ENCODE measurements around the gene CHN2. TPM values are rescaled to one million over a fixed set of nuclear protein-coding genes. Genes with fewer than 3 reads are reported as not detected.
A peak's percentile ranks its signal among the peaks of the same experiment; 100 is the strongest.

CHN2 gene
- total and polyA plus RNA-seq, 8 donors, result 8.2 to 32.9 (median 24.0) TPM

DNA sequence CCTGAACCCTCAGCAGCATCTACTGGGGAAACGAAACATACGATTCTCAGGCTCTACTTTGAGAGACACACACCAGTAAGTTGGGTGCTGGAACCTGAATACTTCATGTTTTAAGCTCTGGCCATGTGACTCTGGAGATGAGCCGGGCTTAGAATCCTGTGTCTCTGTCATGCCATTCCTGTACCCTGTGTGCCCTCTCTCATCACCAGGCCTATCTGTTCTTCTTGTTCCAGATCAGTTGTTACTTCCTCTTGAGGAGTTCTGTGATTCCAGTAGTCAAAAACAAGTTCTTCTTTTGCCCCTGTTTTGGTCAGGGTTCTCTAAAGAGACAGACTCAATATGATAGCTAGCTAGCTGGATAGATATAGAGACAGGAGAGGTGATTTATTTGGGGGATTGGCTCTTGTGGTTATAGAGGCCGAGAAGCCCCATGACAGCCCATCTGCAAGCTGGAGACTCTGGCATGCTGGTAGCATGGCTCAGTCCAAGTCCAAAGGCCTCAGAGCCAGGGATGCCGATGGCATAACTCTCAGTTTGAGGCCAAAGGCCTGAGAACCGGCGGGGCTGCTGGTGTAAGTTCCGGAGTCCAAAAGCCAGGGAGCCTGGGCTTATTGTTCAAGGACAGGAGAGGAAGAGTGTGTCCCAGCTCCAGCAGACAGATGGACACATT, 54.3 kb downstream of the CHN2 start:
- no peaks in the 10 kb centered on the region for H3K9me3 ChIP-seq
- DNase-seq, result peak; percentile 53 to 71 (median 56)
- H3K27me3 ChIP-seq, result no peaks in the 10 kb centered on the region
- intact Hi-C loops (cut with DNase I), result no loop called here
- no peak for FAIRE-seq
- H3K36me3 ChIP-seq, result no peaks in the 10 kb centered on the region
- WGBS, 2 donors, result 59% methylated on average over 8 of the region's 8 CpGs
- peak; percentile 71 to 84 (median 78) for ATAC-seq
- no peak overlapping the region for H3K4me3 ChIP-seq
- H3K27ac ChIP-seq, result peak overlapping the region in 2 of 4 donors; percentile 9 to 18
- peaks cover 5 to 18% (median 10%) of the 10 kb centered on the region in 3 donors for H3K4me1 ChIP-seq
- TF ChIP-seq, protein P1, sequence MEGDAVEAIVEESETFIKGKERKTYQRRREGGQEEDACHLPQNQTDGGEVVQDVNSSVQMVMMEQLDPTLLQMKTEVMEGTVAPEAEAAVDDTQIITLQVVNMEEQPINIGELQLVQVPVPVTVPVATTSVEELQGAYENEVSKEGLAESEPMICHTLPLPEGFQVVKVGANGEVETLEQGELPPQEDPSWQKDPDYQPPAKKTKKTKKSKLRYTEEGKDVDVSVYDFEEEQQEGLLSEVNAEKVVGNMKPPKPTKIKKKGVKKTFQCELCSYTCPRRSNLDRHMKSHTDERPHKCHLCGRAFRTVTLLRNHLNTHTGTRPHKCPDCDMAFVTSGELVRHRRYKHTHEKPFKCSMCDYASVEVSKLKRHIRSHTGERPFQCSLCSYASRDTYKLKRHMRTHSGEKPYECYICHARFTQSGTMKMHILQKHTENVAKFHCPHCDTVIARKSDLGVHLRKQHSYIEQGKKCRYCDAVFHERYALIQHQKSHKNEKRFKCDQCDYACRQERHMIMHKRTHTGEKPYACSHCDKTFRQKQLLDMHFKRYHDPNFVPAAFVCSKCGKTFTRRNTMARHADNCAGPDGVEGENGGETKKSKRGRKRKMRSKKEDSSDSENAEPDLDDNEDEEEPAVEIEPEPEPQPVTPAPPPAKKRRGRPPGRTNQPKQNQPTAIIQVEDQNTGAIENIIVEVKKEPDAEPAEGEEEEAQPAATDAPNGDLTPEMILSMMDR (IDR thresholded peaks at IDR 0.05), result no peak

DNA sequence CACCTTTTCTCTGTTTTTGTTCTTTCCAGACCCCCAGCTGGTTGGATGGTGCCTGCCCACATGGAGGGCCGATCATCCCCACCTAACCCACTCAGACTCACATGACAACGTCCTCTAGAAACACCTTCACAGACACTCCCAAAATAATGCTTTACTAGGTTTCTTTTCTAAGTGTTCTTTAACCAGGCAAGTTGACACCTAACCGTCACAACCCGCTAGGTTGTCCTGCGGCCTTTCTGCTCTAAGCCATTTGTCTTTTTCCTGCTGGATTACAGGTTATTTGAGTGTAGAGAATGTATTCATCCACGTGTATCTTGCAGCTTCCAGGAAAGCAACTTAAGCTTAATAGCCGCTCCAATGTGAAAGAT, 54.8 kb downstream of the CHN2 start:
- Histone ChIP-seq H3K4me1 (peaks cover 5 to 19% (median 10%) of the 10 kb centered on the region in 3 donors), H3K27me3 (no peaks in the 10 kb centered on the region), H3K27ac (peak overlapping the region in 1 of 4 donors; percentile 18), H3K36me3 (no peaks in the 10 kb centered on the region), H3K9me3 (no peaks in the 10 kb centered on the region), H3K4me3 (no peak overlapping the region)
- ATAC-seq (peak in 1 of 4 donors; percentile 6), DNase-seq (no peak), FAIRE-seq (no peak)
- intact Hi-C loops (cut with DNase I), result no loop called here
- 80 to 86% methylated on average over 7 of the region's 7 CpGs for WGBS, 2 donors
- TF ChIP-seq, protein P1 (IDR thresholded peaks at IDR 0.05), result no peak

DNA sequence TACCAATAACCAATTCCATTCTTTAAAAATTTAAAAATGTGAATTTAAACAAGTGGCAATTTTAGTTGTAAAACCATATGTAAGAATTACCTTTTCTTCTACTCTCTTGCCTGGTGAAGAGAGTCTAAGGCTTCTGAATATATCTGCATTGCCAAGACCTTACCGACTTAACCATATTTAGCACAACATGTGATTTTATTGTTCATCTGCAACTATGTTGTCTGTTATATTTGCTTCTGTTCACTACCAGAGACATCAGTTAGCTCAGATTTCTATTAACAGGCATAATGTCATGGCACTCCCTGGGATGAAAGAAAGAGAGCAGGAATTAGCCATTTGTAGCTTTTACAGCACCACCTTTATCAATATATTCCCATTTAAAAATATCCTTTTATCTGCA, 55.3 kb downstream of the CHN2 start:
- no peak overlapping the region for H3K4me3 ChIP-seq
- ATAC-seq (no peak), DNase-seq (no peak), FAIRE-seq (no peak)
- intact Hi-C loops (cut with DNase I), result no loop called here
- no peak overlapping the region for H3K27ac ChIP-seq
- no peaks in the 10 kb centered on the region for H3K27me3 ChIP-seq
- H3K36me3 ChIP-seq, result no peaks in the 10 kb centered on the region
- no peaks in the 10 kb centered on the region for H3K9me3 ChIP-seq
- 82 to 92% methylated on average over 1 of the region's 1 CpG for WGBS, 2 donors
- peaks cover 9 to 24% (median 11%) of the 10 kb centered on the region in 3 donors for H3K4me1 ChIP-seq
- TF ChIP-seq, protein P1 (IDR thresholded peaks at IDR 0.05), result no peak

DNA sequence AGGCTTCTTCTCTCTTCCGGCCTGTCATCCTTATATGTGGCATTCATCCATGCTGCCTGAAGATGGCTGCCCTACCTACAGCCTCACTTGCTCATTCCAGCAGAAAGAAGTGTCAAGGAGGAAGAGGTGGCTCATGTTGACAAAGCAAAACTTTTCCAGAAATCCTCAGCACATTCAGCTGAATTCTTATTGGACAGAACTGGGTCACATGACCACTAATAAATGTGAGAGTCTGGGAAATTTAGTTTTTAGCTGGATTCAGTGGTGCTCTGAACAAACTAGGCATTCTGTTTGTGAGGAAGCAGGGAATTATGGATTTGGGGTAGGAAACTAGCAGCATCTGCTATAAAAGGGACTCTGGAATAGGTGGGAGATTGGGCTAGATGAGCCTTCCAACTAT, 58.6 kb downstream of the CHN2 start:
- H3K27ac ChIP-seq, result no peak overlapping the region
- no peaks in the 10 kb centered on the region for H3K9me3 ChIP-seq
- WGBS, 2 donors, result 98 to 100% methylated on average over 1 of the region's 1 CpG
- no peak overlapping the region for H3K4me3 ChIP-seq
- H3K4me1 ChIP-seq, result peaks cover 25 to 37% (median 37%) of the 10 kb centered on the region in 3 donors
- no peaks in the 10 kb centered on the region for H3K27me3 ChIP-seq
- TF ChIP-seq, protein P1 (IDR thresholded peaks at IDR 0.05), result no peak
- ATAC-seq (no peak), FAIRE-seq (no peak), DNase-seq (no peak)
- no peaks in the 10 kb centered on the region for H3K36me3 ChIP-seq
- intact Hi-C loops (cut with DNase I), result no loop called here

DNA sequence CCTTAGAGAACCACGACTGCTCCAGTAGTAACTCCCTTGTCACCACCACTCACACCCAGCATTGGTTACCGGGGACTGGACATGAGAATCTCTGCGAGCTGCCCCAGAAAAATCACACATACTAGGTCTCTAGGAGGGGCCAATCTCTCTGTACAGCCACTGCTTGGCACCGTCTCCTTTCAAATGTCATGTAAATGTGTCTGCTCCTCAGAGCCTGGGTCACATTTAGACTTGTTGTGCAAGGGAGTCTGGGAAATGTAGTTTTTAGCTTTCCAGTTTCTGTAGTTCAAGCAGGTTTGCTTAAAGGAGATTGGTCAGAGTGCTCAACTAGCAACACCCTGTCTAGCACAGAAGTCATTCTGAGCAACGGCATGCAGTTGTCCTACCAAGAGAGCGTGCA, 60.0 kb downstream of the CHN2 start:
- Histone ChIP-seq H3K27ac (peak overlapping the region in 2 of 4 donors; percentile 59 to 63), H3K27me3 (no peaks in the 10 kb centered on the region), H3K36me3 (no peaks in the 10 kb centered on the region), H3K4me1 (peaks cover 25 to 32% (median 30%) of the 10 kb centered on the region in 3 donors), H3K4me3 (no peak overlapping the region), H3K9me3 (no peaks in the 10 kb centered on the region)
- TF ChIP-seq, protein P1 (IDR thresholded peaks at IDR 0.05), result no peak
- WGBS, 2 donors, result 84 to 86% methylated on average over 6 of the region's 6 CpGs
- FAIRE-seq (no peak), ATAC-seq (peak; percentile 36 to 57 (median 50)), DNase-seq (no peak)
- intact Hi-C loops (cut with DNase I), result no loop called here
